Limb (tissue), 2 donors: ENCODE results near the gene GRPR.
"Not testable (repeated sequence)": the region's sequence is repeated elsewhere in the genome, so short reads cannot be mapped to it uniquely, and the experiment has no call there.

Source experiments
- DNase-seq, 2 donors: peaks; one replicate each; pipeline ENCODE4 v3.0.0-alpha.2; 2016; ENCODE audit errors: extremely low spot score in 2 of 2

GRPR gene

DNA sequence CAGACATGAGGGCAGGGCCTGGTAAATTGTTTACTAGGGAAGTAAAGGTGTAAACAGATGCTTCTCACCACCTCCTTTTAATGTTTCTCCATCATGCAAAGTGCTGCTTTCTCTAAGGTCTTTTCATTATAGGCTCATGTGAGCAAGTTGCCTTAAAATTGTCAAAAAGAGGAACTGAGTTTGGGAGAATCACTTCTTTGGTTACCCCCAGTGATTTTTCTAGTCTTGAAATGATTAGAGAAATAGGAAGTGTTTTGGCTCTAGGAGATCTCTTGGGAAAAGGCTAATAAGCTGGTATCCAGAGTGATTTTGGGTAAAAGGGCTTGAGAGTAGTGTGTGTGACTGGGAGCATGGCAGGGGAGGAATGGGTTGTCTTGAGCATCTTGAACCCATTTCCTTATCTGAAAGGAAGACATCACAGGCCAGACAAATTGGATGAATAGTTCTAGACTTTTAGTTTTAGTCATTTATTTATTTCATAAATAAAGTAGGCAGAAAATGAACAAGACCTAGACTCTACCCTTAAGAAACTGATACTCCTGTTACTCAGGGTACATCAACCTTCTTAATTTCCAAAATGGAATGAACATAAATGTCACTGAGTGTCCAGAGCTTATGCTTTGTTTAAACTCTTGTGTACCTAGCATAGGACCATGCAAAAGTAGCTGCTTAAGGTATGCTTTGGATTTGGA, 14.2 kb downstream of the GRPR start:
- no peak for DNase-seq

DNA sequence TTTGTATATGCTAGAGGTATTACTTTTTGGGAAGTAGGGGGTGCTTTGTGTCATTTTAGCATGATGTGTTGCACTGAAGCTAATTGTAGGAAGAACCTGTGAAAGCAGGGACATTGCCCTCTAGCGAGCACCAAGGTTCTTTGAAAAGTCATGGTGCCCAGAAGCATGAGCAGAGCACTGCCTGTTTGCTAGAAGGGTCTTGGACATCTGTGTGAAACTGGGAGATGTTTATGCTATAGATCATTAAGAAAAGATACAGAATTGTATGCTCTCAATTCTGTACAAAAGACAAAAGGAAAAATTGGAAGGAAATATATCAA, 14.7 kb downstream of the GRPR start:
- no peak for DNase-seq

DNA sequence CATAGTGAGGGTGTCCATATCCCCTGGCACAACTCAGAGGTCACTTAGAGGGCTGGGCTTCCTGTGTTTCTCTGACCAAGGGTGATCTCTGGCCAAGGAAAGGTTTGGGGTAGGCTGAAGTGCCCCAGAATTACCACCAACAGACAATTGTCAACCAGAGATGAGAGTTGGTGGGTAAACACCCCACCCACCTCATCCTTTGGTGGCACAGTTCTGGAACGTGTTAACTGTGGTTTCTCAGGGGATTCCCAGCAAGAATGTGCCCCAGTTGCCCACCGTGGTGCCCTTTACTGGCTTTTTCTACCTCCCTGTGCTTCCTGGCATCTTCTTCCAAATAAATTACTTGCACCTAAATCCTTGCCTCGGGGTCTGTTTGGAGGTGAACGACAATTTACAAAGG, 17.1 kb downstream of the GRPR start:
- DNase-seq = no peak

DNA sequence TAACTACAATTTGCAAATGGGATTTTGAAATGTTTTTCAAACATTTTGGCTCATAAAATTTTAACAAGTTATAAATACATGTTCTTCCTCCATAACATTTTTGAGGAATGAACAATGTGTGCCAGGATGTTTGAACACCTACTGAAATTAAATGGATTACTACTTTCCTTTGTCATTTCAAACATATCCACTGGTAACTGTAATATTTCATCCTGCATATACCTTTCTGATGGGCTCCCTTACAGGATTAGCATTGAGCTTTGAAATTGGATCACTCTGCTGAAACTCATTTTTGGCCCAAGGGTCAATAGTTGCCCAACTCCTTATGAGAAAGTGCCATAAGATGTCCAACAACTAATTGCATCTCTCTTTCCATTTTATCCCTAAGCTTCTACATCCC, 17.6 kb downstream of the GRPR start:
- DNase-seq = no peak

DNA sequence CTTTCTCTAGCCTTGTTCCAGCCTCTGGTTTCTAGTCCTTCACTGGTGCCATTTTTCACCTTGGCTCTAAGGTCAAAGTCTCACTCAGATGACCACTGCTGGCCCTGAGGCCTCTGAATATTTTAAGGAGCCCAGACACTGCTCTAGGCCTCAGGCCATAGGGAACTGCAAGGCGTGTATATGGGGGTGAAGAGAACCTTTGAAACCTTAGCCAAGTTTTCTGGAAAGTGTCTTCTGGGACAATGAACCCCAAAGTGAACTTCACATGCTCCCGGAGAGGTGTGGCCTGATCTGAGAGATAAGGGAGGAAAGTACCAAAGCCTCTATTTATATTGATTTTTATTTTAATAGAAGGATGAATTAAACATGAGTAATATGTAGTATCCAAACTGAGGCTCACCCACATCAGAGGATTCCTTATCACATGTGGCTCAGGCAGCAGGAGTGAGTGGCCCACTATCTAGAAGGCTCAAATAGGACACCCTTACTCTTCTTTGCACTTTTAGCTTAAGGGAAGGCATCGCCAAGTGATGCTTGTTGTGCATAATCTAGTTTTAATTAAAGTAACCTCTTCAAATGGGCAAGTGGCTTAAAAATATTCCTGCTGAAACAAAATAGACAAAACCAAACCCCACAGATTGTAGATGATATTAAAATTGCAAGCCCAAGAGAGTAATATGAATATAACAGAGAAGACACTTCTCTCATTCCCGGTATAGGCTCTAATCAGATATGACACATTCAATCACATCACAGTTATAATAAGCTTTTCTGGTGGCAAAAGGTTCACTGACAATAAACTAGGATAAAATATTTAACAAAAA, 18.3 kb downstream of the GRPR start:
- DNase-seq = no peak

DNA sequence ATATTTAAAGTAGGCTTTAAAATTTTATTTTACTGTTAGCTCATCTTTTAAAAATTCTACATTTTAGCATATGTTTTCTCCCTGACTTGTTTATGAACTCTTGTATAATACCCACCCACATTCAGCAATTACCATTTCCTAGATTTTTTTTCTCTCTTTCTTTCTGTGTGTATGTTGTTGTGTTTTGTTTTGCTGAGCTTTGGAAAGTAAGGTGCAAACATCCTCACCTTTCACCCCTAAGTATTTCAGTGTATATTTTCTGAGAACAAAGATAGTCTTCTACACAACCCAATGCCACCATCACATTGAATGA, 18.8 kb downstream of the GRPR start:
- DNase-seq = no peak

DNA sequence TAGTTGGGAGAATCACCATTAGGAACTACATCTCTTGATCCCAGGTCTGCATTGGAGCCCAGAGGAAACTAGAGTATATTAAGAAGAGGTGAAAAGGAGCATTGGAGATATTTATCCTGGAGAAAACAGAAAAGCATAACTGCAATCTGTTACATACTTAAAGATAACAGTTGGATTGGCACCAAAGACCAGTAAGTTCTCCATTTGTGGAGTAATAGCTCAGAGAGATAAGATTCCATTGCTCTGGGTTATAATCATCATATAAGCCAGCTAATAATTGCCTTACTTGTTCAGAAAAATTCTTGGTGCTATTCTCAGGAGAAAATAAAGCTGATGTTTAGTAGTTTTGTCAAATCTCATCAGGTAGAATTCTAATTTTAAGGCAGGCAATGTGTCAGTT, 20.6 kb downstream of the GRPR start:
- DNase-seq = no peak

DNA sequence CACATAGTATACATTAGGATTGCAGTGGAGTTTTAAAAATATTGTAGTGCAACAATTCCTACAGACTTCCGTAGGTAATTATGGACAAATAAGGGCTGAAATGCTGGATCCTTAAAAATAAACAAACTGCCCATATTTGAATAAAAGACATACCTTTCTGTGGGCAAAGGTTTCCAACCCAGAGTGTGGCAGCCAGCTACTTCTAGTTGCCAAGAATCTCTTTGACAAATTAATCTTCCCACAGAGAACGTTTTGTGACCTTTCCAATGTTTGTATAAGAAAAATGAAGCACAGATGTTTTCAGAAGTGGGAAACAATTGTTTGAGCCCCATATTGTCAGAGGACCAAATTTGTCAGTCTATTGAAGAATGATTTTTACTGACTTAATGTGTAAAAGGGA, 21.1 kb downstream of the GRPR start:
- DNase-seq = no peak

DNA sequence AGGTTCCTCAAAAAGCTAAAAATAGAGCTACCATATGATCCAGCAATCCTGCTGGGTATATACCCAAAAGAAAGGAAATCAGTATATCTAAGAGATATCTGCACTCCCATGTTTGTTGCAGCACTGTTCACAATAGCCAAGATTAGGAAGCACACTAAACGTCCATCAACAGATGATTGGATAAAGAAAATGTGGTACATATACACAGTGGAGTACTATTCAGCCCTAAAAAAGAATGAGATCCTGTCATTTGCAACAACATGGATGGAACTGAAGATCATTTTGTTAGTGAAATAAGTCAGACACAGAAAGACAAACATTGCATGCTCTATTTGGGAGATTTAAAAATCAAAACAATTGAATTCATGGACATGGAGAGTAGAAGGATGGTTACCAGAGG, 21.7 kb downstream of the GRPR start:
- not testable (repeated sequence) for DNase-seq

DNA sequence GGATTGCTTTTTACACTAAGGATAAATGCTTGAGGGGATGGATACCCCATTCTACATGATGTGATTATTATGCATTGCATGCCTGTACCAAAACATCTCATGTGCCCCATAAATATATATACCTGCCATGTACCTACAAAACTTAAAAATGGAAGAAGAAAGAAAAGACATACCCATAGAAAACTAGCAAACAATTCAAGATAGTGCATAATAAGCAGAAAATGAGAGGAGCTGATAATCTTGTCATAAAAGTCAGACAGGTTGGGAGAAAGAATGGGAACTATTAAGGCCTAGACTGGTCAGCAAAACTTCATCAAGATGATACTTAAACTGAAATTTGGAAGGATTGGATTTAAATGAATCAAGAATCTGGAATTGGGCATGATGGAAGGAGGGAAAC, 22.3 kb downstream of the GRPR start:
- no peak for DNase-seq

DNA sequence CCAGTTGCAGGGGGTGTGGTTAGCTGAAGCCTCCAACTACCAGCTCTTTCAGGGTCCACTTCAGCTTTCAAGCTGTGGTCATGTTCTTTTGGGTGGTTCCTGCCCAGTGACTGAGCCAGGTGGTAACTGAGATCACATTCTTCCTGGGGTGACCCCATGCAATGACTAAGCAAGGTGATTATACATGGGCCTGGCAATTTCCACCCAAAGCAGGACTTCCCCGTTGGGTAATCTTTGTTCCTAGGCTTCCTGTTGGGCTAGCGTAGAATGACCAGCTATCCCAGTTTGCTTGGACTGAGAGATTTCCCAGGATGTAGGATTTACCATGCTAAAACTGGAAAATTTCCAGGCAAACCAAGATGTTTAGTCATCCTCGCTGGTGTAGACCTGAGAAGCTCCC, 25.5 kb downstream of the GRPR start:
- no peak for DNase-seq

DNA sequence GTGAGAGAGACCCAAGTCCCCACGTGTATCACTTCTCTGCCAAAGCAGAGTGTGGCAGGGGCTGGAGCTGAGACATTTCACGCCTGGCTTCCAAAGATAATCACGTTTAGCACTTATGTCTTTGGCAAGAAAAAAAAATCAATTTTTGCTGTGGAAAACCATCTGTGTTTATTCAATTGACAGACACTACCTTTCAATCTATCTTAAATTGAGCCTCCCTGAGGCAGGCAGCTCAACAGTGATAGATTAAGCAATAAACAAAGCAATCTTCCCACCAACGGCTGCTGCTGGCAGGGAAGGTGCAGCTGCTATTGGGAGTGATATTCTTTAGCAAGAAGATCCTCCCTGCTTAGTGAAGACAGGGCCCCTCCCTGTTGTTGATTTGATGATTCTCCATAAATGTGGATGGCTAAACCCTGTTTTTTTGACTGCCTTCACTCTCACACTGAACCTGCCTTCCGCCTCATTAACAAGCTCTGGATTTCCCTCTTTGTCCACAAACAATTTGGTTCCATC, 32.3 kb downstream of the GRPR start:
- no peak for DNase-seq

DNA sequence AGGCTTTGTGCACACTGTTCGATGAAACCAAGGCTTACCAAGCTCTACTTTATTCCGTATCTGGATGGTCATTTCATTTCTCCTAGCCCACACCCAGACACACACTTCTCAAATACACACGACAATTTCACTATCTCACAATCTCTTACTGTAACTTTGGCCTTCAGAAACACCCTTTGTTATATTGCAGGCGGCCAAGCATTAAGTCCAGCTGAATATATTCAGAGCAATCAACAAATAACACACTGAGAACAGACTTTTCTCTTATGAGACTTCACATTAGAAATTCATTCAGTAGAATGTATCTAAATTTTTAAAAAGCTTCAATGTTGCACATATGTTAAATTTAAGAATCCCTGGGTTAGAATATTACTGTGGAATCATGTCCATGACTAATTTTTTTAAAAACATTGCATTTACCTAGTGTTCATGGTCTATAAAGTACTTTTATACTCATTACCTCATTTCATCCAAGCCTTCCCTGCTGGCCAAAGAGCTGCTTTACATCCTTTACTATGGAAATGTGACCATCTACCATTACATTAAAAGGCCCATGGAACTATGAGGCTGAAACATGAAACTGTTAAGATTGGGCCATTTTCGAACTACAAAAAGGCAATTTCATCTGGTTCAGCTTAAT, 33.4 kb downstream of the GRPR start:
- DNase-seq = no peak

DNA sequence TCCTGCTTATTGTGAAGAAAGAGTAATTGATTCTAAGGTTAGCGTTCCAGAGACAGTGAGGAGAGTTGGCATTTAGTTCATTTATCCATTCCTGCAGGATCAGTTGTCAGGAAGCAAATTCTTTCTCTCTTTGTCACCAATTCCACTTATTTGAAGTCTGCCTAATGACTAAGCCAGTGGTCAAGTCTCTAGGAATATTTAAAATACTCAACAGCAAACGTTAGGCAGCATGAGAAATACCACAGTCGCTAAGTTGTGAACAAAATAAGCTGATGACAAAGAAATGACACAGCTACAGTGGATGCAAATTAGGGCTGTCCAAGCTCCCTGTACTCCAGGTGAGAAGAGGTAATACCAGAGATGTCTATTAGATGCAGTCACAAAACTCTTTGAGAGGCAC, 37.4 kb downstream of the GRPR start:
- DNase-seq = no peak

DNA sequence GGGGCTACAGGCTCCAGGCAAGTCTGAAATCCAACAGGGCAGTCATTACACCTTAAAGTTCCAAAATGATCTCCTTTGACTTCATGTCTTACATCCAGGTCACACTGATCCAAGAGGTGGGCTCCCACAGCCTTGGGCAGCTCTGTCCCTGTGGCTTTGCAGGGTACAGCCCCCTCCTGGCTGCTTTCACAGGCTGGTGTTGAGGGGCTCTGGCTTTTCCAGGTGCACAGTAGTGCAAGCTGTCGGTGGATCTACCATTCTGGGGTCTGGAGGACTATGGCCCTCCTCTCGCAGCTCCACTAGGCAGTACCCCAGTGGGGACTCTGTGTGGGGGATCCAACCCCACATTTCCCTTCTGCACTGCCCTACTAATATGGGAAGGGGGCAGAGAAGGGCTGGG, 37.8 kb downstream of the GRPR start:
- not testable (repeated sequence) for DNase-seq

DNA sequence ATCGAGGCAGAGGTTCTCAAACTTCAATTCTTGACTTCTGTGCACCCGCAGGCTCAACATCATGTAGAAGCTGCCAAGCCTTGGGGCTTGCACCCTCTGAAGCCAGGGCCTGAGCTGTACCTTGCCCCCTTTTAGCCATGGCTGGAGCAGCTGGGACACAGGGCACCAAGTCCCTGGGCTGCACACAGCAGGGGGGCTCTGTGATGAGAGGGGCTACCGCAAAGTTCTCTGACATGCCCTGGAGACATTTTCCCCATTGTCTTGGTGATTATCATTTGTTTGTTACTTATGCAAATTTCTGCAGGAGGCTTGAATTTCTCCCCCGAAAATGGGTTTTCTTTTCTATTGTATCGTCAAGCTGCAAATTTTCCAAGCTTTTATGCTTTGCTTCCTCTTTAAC, 39.0 kb downstream of the GRPR start:
- DNase-seq = no peak

DNA sequence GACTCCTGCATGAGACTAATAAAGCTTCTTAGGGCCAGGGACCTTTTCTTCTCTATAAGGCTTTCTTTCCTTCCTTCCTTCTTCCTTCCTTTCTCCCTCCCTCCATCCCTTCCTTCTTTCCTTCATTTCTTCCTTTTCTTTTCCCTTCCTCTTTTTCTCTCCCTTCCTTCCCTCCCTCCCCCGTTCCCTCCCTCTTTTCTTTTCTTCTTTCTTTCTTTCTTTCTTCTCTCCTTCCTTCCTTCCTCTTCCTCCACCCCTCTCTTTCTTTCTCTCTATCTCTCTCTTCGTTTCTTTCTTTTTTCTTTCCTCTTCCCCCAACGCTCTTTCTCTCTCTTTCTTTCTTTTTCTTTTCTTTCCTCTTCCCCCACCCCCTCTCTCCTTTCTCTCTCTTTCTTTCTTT, 41.4 kb downstream of the GRPR start:
- DNase-seq = no peak

DNA sequence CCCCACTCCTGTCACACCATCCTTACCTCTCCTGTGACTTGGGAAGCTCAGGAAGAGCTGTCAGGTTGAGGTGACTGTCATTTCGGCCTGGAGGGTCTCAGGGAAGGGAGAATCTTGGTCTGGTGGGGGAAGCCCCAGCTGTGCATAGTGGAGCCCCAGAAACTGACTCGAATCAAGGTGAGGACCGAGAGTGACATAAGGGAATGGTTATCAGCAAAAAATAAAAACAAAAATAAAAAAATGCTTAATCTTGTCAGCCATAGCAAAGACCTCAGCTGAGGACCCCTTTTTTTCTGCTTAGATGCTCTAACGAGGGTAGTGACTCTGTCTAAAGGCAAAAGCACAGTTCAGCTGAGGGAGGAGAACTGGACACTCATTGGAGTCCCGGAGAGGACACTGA, 43.8 kb downstream of the GRPR start, which contains the start of gene MAGEB17:
Gene MAGEB17 (plus strand): TSS at position 301 of the 400 bp plus-strand sequence. CDS start 2,902 bp downstream, outside the sequence.
- no peak for DNase-seq

DNA sequence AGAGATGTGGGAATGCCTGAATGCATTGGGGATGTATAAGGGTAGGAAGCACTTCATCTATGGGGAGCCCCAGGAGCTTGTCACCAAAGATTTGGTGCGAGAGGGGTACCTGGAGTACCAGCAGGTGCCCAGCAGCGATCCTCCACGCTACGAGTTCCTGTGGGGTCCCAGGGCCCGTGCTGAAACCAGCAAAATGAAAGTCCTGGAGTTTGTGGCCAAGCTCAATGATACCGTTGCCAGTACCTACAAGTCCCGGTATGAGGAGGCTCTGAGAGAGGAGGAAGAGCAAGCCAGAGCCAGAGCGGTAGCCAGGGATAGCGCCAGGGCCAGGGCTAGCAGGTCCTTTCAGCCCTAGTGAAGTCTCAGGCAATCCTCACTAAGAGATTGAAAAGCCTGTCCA, 47.7 kb downstream of the GRPR start:
- no peak for DNase-seq

DNA sequence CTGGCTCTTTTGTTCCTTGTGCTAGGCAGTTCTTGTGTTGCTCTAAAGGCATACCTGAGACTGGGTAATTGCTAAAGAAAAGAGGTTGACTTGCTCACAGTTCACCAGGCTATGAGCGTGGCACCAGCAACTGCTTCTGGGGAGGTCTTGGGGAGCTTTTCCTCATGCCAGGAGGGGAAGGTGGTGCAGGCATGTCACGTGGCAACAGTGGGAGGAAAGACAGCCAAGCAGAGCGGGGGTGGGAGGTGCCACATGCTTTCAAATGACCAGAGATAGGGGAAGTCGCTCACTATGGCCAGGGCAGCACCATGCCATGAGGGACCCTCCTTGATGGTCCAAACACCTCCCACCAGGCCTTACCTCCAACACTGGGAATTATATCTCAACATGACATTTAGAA, 48.6 kb downstream of the GRPR start:
- DNase-seq = no peak

DNA sequence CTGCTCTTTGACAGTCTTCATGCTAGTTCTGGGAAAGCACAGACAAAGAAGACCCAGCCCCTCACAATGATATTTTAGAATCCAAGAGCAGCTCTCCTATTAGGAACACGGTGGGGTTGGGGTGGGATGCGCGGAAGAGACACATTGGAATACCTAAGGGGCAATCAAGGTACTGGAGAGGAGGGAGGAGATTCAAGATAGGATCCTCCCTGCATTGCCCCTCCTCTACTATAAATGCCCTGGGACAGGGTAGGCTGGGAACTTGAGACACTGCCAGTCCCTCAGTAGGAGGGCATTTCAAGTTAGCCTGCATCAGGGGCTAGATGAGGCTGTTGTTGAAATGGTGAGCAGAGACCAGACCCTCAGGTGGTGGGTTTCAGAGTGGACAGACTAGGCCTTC, 49.0 kb downstream of the GRPR start:
- no peak for DNase-seq

DNA sequence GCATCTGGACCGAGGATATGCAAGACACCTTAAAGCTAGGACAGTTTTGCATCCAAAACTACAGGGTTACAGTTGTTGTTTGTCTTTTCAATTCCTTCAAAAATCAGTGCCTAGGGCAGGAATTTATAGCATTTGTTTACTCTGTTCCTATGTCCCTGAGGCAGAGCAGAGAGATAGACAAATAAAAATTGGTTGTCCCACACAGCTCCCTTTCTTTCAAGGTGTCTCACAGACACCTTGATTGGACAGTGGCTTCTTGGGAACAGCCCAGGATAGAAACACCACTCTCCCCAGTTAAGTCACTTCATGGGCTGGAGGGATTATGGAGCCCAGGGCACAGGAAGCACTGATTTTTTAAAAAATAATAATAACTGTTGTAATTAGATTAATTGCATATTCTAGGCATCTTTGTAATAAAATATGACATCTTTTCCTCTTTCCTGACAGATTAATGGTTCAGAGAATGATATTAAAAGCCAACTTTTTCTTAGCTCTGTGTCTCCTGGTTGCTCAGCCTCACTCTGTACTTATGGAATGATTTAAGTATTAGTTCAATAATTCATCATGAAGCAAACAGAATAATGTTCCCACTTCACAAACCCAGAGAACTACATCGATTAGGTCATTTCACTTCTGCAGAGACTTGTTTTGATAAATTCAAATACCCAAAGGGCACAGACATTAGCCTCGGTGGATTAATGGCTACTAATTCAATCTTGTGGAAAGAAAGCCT, 52.1 kb downstream of the GRPR start:
- DNase-seq = no peak
